GM12874 (cell line): ENCODE measurements around the gene HINFP.
A peak's percentile ranks its signal among the peaks of the same experiment; 100 is the strongest.

ENCODE experiments used
- CTCF ChIP-seq: IDR thresholded peaks from 2 replicates; pipeline ENCODE4 v1.5.1; 2011; ENCODE audit warnings: low read depth, mild to moderate bottlenecking, control low read depth, low read length, moderate library complexity; ENCODE audit not compliant: insufficient read depth

Gene HINFP

DNA sequence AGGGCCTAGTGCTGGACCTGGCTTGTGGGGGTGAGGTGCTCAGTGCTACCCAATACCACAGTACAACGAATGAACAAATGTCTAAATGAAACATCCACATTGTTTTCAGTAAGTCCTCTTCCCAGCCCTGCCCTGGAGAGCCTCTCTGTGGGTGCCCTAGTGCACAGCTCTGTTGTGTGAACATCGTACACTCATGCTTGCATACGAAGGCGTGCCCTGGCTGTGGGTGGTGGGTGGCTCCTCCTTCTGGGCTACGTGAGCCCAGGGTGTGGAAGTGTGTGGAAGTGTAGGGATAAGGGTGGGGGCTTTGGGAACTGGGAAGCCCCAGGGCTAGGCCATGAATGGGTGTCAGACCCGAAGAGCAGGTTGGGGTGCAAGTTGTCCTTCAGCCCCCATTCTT lies 46.6 kb downstream of the HINFP start:
- TF ChIP-seq CTCF, result no peak

- TF ChIP-seq CTCF, result peak; percentile 96
These were observed 47.3 kb downstream of the HINFP start, which contains the start of gene NLRX1 for GRCh38 chr11:119168471-119169281. Gene NLRX1 (plus strand): TSS chr11:119168725. CDS start chr11:119171404, 2,679 bp downstream.

- no peak for TF ChIP-seq CTCF
These were observed 47.9 kb downstream of the HINFP start for GRCh38 chr11:119169282-119169719.

GRCh38 chr11:119172513-119172912 lies 51.1 kb downstream of the HINFP start:
- TF ChIP-seq CTCF, result no peak

GRCh38 chr11:119173453-119173852 lies 52.1 kb downstream of the HINFP start:
- no peak for TF ChIP-seq CTCF

DNA sequence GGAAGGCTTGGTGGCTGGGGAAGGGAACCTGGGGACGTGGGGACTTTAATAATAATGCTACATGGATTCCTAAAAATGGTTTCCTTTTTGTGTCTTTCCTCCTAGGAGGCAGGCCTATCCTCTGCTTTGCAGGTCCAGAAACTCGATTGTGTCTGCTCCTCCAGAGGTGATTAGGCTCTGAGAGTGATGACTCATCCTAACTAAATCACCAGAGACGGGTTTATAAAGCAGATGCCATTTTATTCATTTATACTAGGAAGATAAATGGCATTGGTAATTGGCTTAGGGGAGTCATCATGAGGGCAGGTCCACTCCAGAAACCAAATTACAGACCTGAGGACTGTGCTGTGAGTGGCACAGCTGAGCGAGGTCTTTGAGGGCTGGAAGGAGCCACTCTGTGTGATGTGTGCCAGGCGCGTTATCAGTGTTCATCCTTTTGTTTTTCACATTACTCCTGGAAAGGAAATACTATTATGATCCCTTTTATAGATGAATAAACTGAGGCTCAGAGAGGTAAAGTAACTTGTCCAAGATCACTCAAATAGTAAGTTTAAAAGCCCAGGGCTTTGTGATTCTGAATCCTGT lies 54.2 kb downstream of the HINFP start:
- no peak for TF ChIP-seq CTCF

DNA sequence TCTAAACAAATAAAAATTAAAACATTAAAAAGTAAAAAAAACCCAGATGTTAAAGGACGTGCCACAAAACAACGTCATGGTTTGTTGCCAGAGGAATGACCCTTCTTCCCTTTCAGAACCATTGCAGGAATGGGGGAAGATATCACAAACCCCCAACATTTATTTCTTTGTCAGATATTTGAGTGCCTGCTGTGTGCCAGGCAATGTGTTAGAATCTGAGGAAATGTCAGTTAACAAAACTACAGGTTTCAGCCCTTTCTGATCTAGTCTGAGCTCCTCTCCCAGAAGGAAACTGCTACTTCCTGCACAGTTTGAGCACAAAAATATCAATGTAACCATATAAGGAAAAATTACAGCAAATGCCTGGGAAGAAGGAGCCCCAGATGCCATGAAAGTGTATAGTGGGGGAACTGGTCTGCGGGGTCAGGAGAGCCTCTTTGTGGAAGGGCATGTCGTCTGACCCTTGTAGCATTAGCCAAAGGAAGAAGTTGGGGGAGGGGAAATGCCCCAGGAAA lies 56.8 kb downstream of the HINFP start:
- no peak for TF ChIP-seq CTCF
